ENCODE results near the gene GMCL2. TPM values are rescaled to one million over a fixed set of nuclear protein-coding genes. Genes with fewer than 3 reads are reported as not detected.

GMCL2 gene
- total and polyA plus RNA-seq, 9 of the 15 experiments (the other 6 are each of a cell fraction or from before 2014, with no cell fraction given): 0.04 TPM; not detected in 8

DNA sequence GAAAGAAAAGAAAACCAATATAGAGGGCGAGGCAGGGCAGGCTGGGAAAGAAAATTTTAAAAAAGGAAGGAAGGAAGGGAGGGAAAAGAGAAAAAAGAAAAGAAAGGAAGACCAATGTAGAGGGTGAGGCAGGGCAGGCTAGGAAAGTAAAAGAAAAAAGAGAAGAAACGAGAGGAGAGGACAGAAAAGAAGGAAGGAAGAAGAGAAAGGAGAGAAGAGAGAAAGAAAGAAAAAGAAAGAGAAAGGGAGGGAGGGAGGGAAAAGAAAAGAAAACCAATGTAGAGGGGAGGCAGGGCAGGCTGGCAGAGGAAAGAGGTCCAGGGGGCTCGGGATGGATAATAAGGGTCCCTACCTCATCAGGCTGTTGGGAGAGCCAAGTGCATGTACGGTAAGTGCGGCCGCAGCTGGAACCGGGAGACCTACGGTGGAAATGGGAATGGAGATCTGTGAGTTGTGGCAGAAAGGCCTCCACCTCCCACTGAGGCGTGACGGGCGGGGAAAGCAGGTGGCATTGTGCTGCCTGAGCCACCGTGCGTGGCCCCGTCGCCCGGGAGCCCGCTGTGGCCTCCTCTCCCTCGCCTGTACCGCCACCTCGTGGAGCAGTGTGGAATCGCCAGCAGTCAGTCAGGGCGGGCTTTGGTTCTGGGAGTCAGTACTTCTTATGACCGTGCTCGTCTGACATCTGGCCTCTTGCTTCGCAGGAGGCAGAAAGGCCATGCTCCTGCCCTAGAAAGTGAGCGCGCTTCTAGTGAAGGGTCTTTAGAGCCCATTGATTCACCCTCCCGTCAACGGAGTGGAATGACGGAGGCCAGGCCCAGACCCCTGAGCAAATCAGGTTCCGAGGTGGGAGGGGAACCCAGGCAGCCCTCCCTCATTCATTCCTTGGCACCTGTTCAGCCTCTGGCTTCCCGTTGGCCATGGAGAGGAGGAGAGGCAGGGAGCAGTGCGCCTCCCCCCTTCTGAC, 23.1 kb downstream of the GMCL2 start:
- 12% methylated on average over 30 of the region's 33 CpGs for WGBS (ENCODE audit: insufficient coverage, low coverage, missing lambda C conversion rate)
- H3K9me1 ChIP-seq (ENCODE audit: control insufficient read depth, insufficient read depth, low read length): no peaks in the 10 kb centered on the region
- ATAC-seq: peak; percentile 98
- no peaks in the 10 kb centered on the region for H3K79me2 ChIP-seq (ENCODE audit: control insufficient read depth, insufficient read depth, low read length)
- ChIA-PET CTCF (ENCODE audit: low intra/inter-chr PET ratio) (interaction anchor here (0.5 to 5.9 kb wide), 4 partner anchors 18 to 998 kb away, joined by 5 to 108 read pairs (median 8); no protein-coding TSS in a partner anchor), POLR2A (interaction anchor here (2.2 kb wide), 1 partner anchor 90 kb away, joined by 10 read pairs; no protein-coding TSS in a partner anchor)
- peak overlapping the region in 1 of 2 experiments; percentile 33; a peak in 2 of 4 replicates for H3K9ac ChIP-seq (ENCODE audit: insufficient read depth in 1 of 2, low read depth in 2 of 2, low read length in 2 of 2)
- no peak overlapping the region for H3K4me3 ChIP-seq
- H3K27me3 ChIP-seq (ENCODE audit: control insufficient read depth in 2 of 2, insufficient read depth in 2 of 2, low read length in 2 of 2): peaks cover 3 to 18% of the 10 kb centered on the region in 2 experiments; a peak in 2 of 5 replicates
- H2AFZ ChIP-seq (ENCODE audit: low read depth, low read length): peak overlapping the region; percentile 85
- H3K4me1 ChIP-seq (replicated peaks in 1 of 2; ENCODE audit: control insufficient read depth in 2 of 2, insufficient read depth in 2 of 2, low read length in 2 of 2): peaks cover 3 to 15% of the 10 kb centered on the region in 2 experiments; a peak in 3 of 5 replicates
- H3K36me3 ChIP-seq (ENCODE audit: control insufficient read depth, insufficient read depth, low read length): no peaks in the 10 kb centered on the region
- peak overlapping the region; percentile 59 for H3K4me2 ChIP-seq (ENCODE audit: insufficient read depth, low read length)
- DNase-seq (ENCODE audit: extremely low read depth in 1 of 4, low spot score in 3 of 4): peak; percentile 88 to 90 (median 89)
- no peak overlapping the region for H3K27ac ChIP-seq (ENCODE audit: extremely low read depth, low read depth, low read length)
- peak; percentile 86 for FAIRE-seq
- no peaks in the 10 kb centered on the region for H4K20me1 ChIP-seq (replicated peaks; ENCODE audit: control insufficient read depth, insufficient read depth, low read length)
- no peaks in the 10 kb centered on the region for H3K9me3 ChIP-seq (replicated peaks; ENCODE audit: control insufficient read depth, insufficient read depth, low read depth, low read length)
- intact Hi-C loops (cut with micrococcal nuclease) (loop anchor here (1.0 to 10.0 kb wide), 2 partner anchors 88 to 169 kb away; partner anchors contain the start of gene PROP1), in situ Hi-C loops (cut with MboI) (no loop called here)
- no TSS peak for BruUV-seq (replicated peaks)
- 0 out of 2 replicates have a peak, but pooled peaks have one; percentile 43 for TF ChIP-seq XRCC5 (IDR thresholded peaks at IDR 0.05; ENCODE audit: low read depth, low read length)
- TF ChIP-seq CREM (IDR thresholded peaks at IDR 0.05; ENCODE audit: low read depth): peak; percentile 56
- TF ChIP-seq, protein P1, sequence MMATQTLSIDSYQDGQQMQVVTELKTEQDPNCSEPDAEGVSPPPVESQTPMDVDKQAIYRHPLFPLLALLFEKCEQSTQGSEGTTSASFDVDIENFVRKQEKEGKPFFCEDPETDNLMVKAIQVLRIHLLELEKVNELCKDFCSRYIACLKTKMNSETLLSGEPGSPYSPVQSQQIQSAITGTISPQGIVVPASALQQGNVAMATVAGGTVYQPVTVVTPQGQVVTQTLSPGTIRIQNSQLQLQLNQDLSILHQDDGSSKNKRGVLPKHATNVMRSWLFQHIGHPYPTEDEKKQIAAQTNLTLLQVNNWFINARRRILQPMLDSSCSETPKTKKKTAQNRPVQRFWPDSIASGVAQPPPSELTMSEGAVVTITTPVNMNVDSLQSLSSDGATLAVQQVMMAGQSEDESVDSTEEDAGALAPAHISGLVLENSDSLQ (IDR thresholded peaks at IDR 0.05): peak; percentile 47
- TF ChIP-seq, protein P2, sequence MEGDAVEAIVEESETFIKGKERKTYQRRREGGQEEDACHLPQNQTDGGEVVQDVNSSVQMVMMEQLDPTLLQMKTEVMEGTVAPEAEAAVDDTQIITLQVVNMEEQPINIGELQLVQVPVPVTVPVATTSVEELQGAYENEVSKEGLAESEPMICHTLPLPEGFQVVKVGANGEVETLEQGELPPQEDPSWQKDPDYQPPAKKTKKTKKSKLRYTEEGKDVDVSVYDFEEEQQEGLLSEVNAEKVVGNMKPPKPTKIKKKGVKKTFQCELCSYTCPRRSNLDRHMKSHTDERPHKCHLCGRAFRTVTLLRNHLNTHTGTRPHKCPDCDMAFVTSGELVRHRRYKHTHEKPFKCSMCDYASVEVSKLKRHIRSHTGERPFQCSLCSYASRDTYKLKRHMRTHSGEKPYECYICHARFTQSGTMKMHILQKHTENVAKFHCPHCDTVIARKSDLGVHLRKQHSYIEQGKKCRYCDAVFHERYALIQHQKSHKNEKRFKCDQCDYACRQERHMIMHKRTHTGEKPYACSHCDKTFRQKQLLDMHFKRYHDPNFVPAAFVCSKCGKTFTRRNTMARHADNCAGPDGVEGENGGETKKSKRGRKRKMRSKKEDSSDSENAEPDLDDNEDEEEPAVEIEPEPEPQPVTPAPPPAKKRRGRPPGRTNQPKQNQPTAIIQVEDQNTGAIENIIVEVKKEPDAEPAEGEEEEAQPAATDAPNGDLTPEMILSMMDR (IDR thresholded peaks at IDR 0.05 in 2 of 3, conservative IDR thresholded peaks at IDR 0.05 in 1 of 3; ENCODE audit: insufficient read depth in 2 of 3, low read depth in 1 of 3, low read length in 3 of 3): peak; percentile 97 to 98 (median 98)
- no peak for TF ChIP-seq EWSR1 (IDR thresholded peaks at IDR 0.05; ENCODE audit: borderline replicate concordance, low read depth, partially characterized antibody)
- TF ChIP-seq, protein P3, sequence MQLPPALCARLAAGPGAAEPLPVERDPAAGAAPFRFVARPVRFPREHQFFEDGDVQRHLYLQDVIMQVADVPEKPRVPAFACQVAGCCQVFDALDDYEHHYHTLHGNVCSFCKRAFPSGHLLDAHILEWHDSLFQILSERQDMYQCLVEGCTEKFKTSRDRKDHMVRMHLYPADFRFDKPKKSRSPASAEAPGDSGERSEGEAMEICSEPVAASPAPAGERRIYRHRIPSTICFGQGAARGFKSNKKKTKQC (CRISPR knock-in tag; IDR thresholded peaks at IDR 0.05): 0 out of 2 replicates have a peak, but pooled peaks have one; percentile 47
- no peak for TF ChIP-seq TBP (optimal IDR thresholded peaks at IDR 0.05; ENCODE audit: low read depth, low read length)
- TF ChIP-seq, protein P4, sequence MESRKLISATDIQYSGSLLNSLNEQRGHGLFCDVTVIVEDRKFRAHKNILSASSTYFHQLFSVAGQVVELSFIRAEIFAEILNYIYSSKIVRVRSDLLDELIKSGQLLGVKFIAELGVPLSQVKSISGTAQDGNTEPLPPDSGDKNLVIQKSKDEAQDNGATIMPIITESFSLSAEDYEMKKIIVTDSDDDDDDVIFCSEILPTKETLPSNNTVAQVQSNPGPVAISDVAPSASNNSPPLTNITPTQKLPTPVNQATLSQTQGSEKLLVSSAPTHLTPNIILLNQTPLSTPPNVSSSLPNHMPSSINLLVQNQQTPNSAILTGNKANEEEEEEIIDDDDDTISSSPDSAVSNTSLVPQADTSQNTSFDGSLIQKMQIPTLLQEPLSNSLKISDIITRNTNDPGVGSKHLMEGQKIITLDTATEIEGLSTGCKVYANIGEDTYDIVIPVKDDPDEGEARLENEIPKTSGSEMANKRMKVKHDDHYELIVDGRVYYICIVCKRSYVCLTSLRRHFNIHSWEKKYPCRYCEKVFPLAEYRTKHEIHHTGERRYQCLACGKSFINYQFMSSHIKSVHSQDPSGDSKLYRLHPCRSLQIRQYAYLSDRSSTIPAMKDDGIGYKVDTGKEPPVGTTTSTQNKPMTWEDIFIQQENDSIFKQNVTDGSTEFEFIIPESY (CRISPR knock-in tag; IDR thresholded peaks at IDR 0.05): peak; percentile 67
- TF ChIP-seq ZNF24 (IDR thresholded peaks at IDR 0.05): peak; percentile 58; the same call in 1 of the 2 replicates
- TF ChIP-seq, protein P5, sequence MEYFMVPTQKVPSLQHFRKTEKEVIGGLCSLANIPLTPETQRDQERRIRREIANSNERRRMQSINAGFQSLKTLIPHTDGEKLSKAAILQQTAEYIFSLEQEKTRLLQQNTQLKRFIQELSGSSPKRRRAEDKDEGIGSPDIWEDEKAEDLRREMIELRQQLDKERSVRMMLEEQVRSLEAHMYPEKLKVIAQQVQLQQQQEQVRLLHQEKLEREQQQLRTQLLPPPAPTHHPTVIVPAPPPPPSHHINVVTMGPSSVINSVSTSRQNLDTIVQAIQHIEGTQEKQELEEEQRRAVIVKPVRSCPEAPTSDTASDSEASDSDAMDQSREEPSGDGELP (CRISPR knock-in tag; IDR thresholded peaks at IDR 0.05; ENCODE audit: borderline replicate concordance): peak; percentile 82; the same call in 1 of the 2 replicates
- TF ChIP-seq TSC22D4 (tag; IDR thresholded peaks at IDR 0.05): no peak
- TF ChIP-seq SMC3 (conservative IDR thresholded peaks at IDR 0.05; ENCODE audit: insufficient read depth, low read depth, low read length): peak; percentile 99
- TF ChIP-seq NELFE (IDR thresholded peaks at IDR 0.05; ENCODE audit: insufficient read depth, insufficient read length): no peak

All from K562 (cell line).